Esophagus muscularis mucosa (tissue), 4 donors: Measurements from ENCODE around the gene RASGRF2. TPM values are rescaled to one million over a fixed set of nuclear protein-coding genes. Genes with fewer than 3 reads are reported as not detected.

Source experiments
- DNase-seq: peaks from one replicate; pipeline ENCODE4 v3.0.0-alpha.2; 2017; ENCODE audit errors: extremely low spot score
- H3K27ac ChIP-seq, 4 donors: fragments of 200-600 bp; sonication (generic); replicated peaks in 1 of 4; 1 replicate in 3 of 4; 2 replicates in 1 of 4; pipeline ENCODE4 v1.5.1; 2016 to 2019; ENCODE audit warnings: mild to moderate bottlenecking in 1 of 4
- H3K27me3 ChIP-seq, 4 donors: fragments of 200-600 bp; sonication (generic); one replicate each; pipeline versions ENCODE4 v1.5.1 to v1.6.0; 2016 to 2019
- H3K36me3 ChIP-seq, 4 donors: fragments of 200-600 bp; sonication (generic); one replicate each; pipeline ENCODE4 v1.5.1; 2016 to 2019
- H3K4me1 ChIP-seq, 4 donors: fragments of 200-600 bp; sonication (generic); one replicate each; pipeline ENCODE4 v1.5.1; 2016 to 2019
- H3K4me3 ChIP-seq, 4 donors: fragments of 200-600 bp; sonication (generic); 1 replicate in 2 of 4; 2 replicates in 2 of 4; pipeline ENCODE4 v1.5.1; 2016 to 2019; ENCODE audit warnings: mild to moderate bottlenecking in 4 of 4, moderate library complexity in 1 of 4
- H3K9me3 ChIP-seq, 4 donors: fragments of 200-600 bp; sonication (generic); 1 replicate in 3 of 4; 2 replicates in 1 of 4; pipeline ENCODE4 v1.5.1; 2016 to 2019
- EP300 ChIP-seq: sonication (generic); formaldehyde crosslinking; IDR thresholded peaks from one replicate; pipeline ENCODE4 v1.6.1; 2017; ENCODE audit warnings: antibody characterized with exemption
- POLR2A ChIP-seq: fragments of 450-650 bp; IDR thresholded peaks from one replicate; pipeline ENCODE4 v1.6.1; 2017; ENCODE audit warnings: antibody characterized with exemption, moderate library complexity, mild to moderate bottlenecking, low read depth
- POLR2AphosphoS5 ChIP-seq, 2 donors: sonication (generic); formaldehyde crosslinking; IDR thresholded peaks; one replicate each; pipeline ENCODE4 v1.6.1; 2017; ENCODE audit warnings: antibody characterized with exemption in 2 of 2
- WGBS: methylation state at CpG from one replicate; pipeline ENCODE4 v1.1.5; 2018; 5-methylcytosine and 5-hydroxymethylcytosine counted together
- intact Hi-C: fragments of 100-400 bp; cut with DNase I; formaldehyde crosslinking; loops from one replicate; pipeline ENCODE4 v1.15.1; 2023
- total RNA-seq, 4 donors: library from RNA; depleted of rRNA; stranded (reverse); fragments of >200 nt; gene quantifications; one replicate each; pipeline versions ENCODE4 v1.1.0 to v1.2.1, GENCODE V29; 2016
- TF ChIP-seq, protein P1 (sequence below), 3 experiments: fragments of 200-600 bp in 2 of 3; fragments of 450-650 bp in 1 of 3; sonication (generic) in 2 of 3; IDR thresholded peaks; one replicate each; pipeline ENCODE4 v1.5.1; 2017 to 2019; ENCODE audit warnings: antibody characterized with exemption in 3 of 3, mild to moderate bottlenecking in 2 of 3, moderate library complexity in 1 of 3

RASGRF2 gene
- total RNA-seq, 4 donors from 2014 or later = 4.2 to 7.6 (median 5.9) TPM

DNA sequence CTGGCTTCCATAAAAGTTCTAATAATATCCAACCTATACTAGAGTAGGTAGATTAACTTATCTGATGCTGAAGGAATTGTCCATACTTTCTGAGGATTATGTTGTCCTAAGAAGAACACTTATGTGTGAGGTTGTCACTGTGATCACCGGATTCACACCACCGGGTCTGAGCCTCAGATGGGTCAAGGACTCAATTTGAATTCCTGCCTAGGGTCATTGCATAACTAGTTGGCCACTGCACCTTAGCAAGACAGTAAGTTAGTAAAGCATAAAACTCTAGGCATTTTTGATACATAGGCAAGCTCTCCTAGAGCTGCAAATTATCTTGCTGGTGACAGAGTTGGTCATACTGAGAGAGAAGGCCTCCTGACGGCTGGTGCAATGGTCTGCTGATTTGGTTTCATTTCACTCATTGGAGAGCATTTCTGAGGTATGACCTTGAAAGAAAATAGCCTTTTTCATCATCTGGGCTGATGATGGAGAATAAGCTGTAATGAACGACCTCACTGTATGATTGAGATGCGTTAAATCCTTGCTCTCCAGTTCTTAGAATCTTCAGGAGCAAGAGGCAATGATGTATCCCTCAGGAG lies 200.9 kb downstream of the RASGRF2 start:
- peaks cover 0 to 8% (median 3%) of the 10 kb centered on the region in 4 donors for H3K9me3 ChIP-seq
- intact Hi-C loops = no loop called here
- no peak overlapping the region for H3K27ac ChIP-seq
- no peaks in the 10 kb centered on the region for H3K4me1 ChIP-seq
- no peak for DNase-seq
- no peak overlapping the region for H3K4me3 ChIP-seq
- H3K27me3 ChIP-seq = no peaks in the 10 kb centered on the region
- TF ChIP-seq POLR2AphosphoS5 (IDR thresholded peaks at IDR 0.05) (no peak), POLR2A (no peak), EP300 (no peak)
- TF ChIP-seq, protein P1, sequence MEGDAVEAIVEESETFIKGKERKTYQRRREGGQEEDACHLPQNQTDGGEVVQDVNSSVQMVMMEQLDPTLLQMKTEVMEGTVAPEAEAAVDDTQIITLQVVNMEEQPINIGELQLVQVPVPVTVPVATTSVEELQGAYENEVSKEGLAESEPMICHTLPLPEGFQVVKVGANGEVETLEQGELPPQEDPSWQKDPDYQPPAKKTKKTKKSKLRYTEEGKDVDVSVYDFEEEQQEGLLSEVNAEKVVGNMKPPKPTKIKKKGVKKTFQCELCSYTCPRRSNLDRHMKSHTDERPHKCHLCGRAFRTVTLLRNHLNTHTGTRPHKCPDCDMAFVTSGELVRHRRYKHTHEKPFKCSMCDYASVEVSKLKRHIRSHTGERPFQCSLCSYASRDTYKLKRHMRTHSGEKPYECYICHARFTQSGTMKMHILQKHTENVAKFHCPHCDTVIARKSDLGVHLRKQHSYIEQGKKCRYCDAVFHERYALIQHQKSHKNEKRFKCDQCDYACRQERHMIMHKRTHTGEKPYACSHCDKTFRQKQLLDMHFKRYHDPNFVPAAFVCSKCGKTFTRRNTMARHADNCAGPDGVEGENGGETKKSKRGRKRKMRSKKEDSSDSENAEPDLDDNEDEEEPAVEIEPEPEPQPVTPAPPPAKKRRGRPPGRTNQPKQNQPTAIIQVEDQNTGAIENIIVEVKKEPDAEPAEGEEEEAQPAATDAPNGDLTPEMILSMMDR (IDR thresholded peaks at IDR 0.05) = no peak
- WGBS = 89% methylated on average over 5 of the region's 5 CpGs
- H3K36me3 ChIP-seq = no peaks in the 10 kb centered on the region

GRCh38 chr5:81162501-81162900 lies 202.3 kb downstream of the RASGRF2 start:
- H3K27ac ChIP-seq = no peak overlapping the region
- no peak overlapping the region for H3K4me3 ChIP-seq
- no peak for DNase-seq
- TF ChIP-seq POLR2A = no peak
- TF ChIP-seq POLR2AphosphoS5 (IDR thresholded peaks at IDR 0.05) = no peak
- intact Hi-C loops = no loop called here
- H3K4me1 ChIP-seq = no peaks in the 10 kb centered on the region
- no peaks in the 10 kb centered on the region for H3K36me3 ChIP-seq
- H3K9me3 ChIP-seq = no peaks in the 10 kb centered on the region
- H3K27me3 ChIP-seq = no peaks in the 10 kb centered on the region
- WGBS = 82% methylated on average over 9 of the region's 9 CpGs

- intact Hi-C loops = no loop called here
- no peaks in the 10 kb centered on the region for H3K4me1 ChIP-seq
- TF ChIP-seq, protein P1 (IDR thresholded peaks at IDR 0.05) = no peak
- no peak for TF ChIP-seq POLR2A
- no peak for TF ChIP-seq EP300
- no peak for TF ChIP-seq POLR2AphosphoS5 (IDR thresholded peaks at IDR 0.05)
- DNase-seq = no peak
- WGBS = 76% methylated on average over 3 of the region's 3 CpGs
- no peaks in the 10 kb centered on the region for H3K27me3 ChIP-seq
- H3K4me3 ChIP-seq = no peak overlapping the region
- H3K36me3 ChIP-seq = no peaks in the 10 kb centered on the region
- H3K9me3 ChIP-seq = no peaks in the 10 kb centered on the region
- H3K27ac ChIP-seq = no peak overlapping the region
Observed at GRCh38 chr5:81163651-81164050, 203.5 kb downstream of the RASGRF2 start.

- Histone ChIP-seq H3K4me3 (no peak overlapping the region), H3K27ac (no peak overlapping the region), H3K9me3 (no peaks in the 10 kb centered on the region), H3K36me3 (no peaks in the 10 kb centered on the region), H3K27me3 (no peaks in the 10 kb centered on the region), H3K4me1 (no peaks in the 10 kb centered on the region)
- DNase-seq = no peak
- intact Hi-C loops = no loop called here
- WGBS = 95% methylated on average over 2 of the region's 2 CpGs
- TF ChIP-seq POLR2AphosphoS5 (IDR thresholded peaks at IDR 0.05) (no peak), POLR2A (no peak), EP300 (no peak)
- TF ChIP-seq, protein P1 (IDR thresholded peaks at IDR 0.05) = no peak
Observed at GRCh38 chr5:81164476-81164875, 204.3 kb downstream of the RASGRF2 start.

- TF ChIP-seq, protein P1 (IDR thresholded peaks at IDR 0.05) = no peak
- TF ChIP-seq POLR2A (no peak), POLR2AphosphoS5 (IDR thresholded peaks at IDR 0.05) (no peak), EP300 (no peak)
- H3K27me3 ChIP-seq = no peaks in the 10 kb centered on the region
- H3K9me3 ChIP-seq = no peaks in the 10 kb centered on the region
- H3K4me1 ChIP-seq = no peaks in the 10 kb centered on the region
- H3K4me3 ChIP-seq = no peak overlapping the region
- H3K27ac ChIP-seq = no peak overlapping the region
- 91% methylated on average over 9 of the region's 9 CpGs for WGBS
- no peak for DNase-seq
- intact Hi-C loops = no loop called here
- H3K36me3 ChIP-seq = no peaks in the 10 kb centered on the region
Observed at GRCh38 chr5:81164936-81165335, 204.8 kb downstream of the RASGRF2 start.
